NCI-H446 (cell line): ENCODE measurements around the gene KRT6A.

Experiments
- DNase-seq, 2 experiments: peaks; one replicate each; lab custom pipeline; 2025; lab: John Stamatoyannopoulos, UW

Gene KRT6A

GRCh38 chr12:52524898-52525591 is 32.0 kb upstream of the KRT6A start:
- no peak for DNase-seq

GRCh38 chr12:52524241-52524897 is 31.3 kb upstream of the KRT6A start:
- no peak for DNase-seq

- DNase-seq: no peak
Measured at GRCh38 chr12:52523824-52524223, 30.8 kb upstream of the KRT6A start.

GRCh38 chr12:52522346-52523011 is 29.4 kb upstream of the KRT6A start:
- DNase-seq: peak in 1 of 2 experiments; percentile 16

GRCh38 chr12:52521568-52522266 is 28.7 kb upstream of the KRT6A start:
- no peak for DNase-seq

GRCh38 chr12:52521175-52521567 is 28.1 kb upstream of the KRT6A start:
- DNase-seq: no peak

GRCh38 chr12:52519826-52520662 is 27.0 kb upstream of the KRT6A start, which contains the start of gene KRT5:
Gene KRT5 (minus strand): TSS chr12:52520394. CDS start chr12:52520296, 98 bp downstream.
- no peak for DNase-seq

- DNase-seq: no peak
Measured at GRCh38 chr12:52519387-52519703, 26.3 kb upstream of the KRT6A start.

- DNase-seq: no peak
Measured at GRCh38 chr12:52518574-52519386, 25.7 kb upstream of the KRT6A start.

GRCh38 chr12:52517888-52518287 is 24.8 kb upstream of the KRT6A start:
- DNase-seq: no peak

- DNase-seq: no peak
Measured at GRCh38 chr12:52517005-52517835, 24.2 kb upstream of the KRT6A start.

- DNase-seq: no peak
Measured at GRCh38 chr12:52515927-52516831, 23.1 kb upstream of the KRT6A start.

GRCh38 chr12:52515319-52515646 is 22.2 kb upstream of the KRT6A start:
- DNase-seq: no peak

- no peak for DNase-seq
Measured at GRCh38 chr12:52514471-52515318, 21.6 kb upstream of the KRT6A start.

- DNase-seq: no peak
Measured at GRCh38 chr12:52513736-52514135, 20.7 kb upstream of the KRT6A start.

GRCh38 chr12:52508211-52508610 is 15.2 kb upstream of the KRT6A start:
- DNase-seq: no peak

GRCh38 chr12:52506858-52507715 is 14.0 kb upstream of the KRT6A start:
- DNase-seq: peak in 1 of 2 experiments; percentile 3
